ENCODE data around the gene PDE1A. TPM values are rescaled to one million over a fixed set of nuclear protein-coding genes. Genes with fewer than 3 reads are reported as not detected.

Gene PDE1A
- total RNA-seq, 1 experiment from 2014 or later: 41.1 TPM

DNA sequence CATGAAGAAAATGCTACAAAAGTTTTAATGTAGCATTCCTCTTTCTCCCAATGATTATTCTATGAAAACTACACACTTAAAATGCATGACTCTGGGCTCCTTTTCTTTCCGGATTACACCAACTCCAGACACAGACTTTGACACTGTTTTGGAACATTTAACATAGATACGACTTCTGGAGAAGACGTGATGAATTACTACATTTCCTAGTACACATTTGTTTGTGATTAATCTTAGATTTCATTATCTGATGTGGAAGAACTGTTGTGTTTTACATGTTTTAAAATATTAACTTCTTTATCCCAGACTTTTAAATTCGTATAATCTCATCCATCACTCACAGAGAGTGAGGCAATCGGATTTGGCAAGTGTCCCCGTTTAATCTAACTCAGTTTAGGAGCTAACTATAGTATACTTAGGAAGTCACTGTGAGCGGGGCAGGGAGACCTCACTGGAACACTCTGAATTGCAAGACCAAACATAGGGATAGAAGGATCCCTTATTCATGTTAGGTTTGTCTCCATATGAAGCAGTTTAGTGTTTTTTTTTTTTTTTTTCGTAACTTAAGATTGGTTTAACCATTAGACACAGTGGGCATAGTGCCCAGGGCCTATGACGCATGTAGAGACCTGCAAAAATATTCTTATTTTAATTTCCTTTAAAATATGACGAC lies 66.7 kb downstream of the PDE1A start:
- peak; percentile 93 for DNase-seq (ENCODE audit: extremely low read depth, low read depth)

- peak; percentile 90 for DNase-seq (ENCODE audit: extremely low read depth, low read depth)
These were observed 67.5 kb downstream of the PDE1A start for GRCh38 chr2:182359027-182359989.

DNA sequence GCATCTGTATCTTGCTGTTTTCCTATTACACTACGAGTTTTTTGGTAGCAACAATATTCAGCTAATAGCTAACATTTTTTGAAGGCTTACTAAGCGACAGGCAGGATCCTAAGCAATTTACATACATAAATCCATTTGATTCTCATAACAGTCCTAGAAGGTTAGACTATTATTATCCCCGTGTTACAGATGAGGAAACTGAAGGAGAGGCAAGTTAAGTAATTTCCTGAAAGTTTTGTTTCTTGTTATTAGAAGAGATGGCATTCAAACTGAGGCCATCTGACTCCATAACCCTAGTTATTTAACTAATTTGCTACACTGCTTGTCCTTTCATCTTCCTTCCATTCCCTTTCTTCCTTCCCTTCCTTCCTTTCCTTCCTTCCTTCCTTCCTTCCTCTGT lies 68.2 kb downstream of the PDE1A start:
- DNase-seq (ENCODE audit: extremely low read depth, low read depth): peak; percentile 47

GRCh38 chr2:182355815-182356214 lies 71.0 kb downstream of the PDE1A start:
- DNase-seq (ENCODE audit: extremely low read depth, low read depth): no peak

- no peak for DNase-seq (ENCODE audit: extremely low read depth, low read depth)
These were observed 75.4 kb downstream of the PDE1A start for GRCh38 chr2:182351427-182351826.

GRCh38 chr2:182349268-182349667 lies 77.6 kb downstream of the PDE1A start:
- no peak for DNase-seq (ENCODE audit: extremely low read depth, low read depth)

DNA sequence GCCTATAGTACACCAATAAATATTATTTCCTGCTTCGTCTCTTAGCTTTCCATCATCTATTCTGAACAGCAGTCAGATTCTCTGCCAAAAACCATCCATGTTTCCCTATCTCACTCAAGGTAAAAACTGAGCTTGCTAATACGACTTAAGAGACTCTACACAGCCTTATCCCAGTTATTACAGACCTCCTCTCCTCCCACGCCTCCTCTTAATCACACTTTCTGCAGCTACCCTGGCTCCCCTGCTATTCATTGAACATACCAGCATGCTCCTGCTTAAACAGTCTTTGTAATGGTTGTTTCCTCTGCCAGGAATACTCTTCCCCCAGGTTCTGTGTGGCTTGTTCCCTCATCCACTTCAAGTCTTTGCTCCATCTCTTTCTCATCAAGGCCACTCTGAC lies 81.5 kb downstream of the PDE1A start:
- no peak for DNase-seq (ENCODE audit: extremely low read depth, low read depth)

DNA sequence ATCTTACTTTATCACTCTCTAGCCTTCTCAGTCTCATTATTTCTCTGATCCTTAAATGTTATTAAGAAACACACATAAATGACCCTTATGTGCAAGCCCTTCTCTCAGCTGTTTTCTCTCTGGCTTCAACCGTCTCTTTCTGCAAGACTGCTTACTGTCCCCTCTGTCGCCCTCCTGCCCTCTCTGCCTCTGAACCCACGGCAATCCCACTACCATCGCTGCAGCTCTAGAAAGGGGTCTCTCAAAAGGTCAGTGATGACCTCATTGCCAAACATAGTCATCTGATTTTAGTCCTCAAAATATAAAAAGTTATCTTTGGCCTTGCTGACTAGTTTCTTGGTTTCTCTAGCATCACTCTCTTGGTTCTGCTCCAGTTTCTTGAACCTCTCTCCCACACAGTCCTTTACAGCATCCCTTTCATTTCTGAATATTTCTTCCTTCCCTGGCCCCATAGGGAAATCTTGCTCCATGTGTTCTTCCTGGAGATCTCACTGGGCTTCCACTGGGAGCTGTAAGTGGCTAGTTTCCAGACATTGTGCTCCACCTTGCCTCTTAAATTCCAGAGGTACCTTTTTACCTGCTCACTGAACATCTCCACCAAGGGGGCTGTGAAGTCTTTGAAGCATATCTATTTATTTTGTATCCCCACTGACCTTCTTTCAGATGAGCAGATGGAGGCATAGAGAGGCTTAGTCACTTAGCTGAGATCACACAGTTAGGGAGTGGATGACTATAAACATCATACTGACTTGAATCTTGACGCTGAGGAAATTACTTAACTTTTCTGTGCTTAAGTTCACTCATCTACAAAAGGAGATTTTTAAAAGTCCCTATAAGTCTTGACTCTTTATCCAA lies 96.2 kb downstream of the PDE1A start:
- DNase-seq (ENCODE audit: extremely low read depth, low read depth): no peak

GRCh38 chr2:182324665-182325064 lies 102.2 kb downstream of the PDE1A start:
- peak; percentile 79 for DNase-seq (ENCODE audit: extremely low read depth, low read depth)

GRCh38 chr2:182321096-182321495 lies 105.7 kb downstream of the PDE1A start:
- no peak for DNase-seq (ENCODE audit: extremely low read depth, low read depth)

GRCh38 chr2:182319556-182320505 lies 107.0 kb downstream of the PDE1A start:
- DNase-seq (ENCODE audit: extremely low read depth, low read depth): no peak

DNA sequence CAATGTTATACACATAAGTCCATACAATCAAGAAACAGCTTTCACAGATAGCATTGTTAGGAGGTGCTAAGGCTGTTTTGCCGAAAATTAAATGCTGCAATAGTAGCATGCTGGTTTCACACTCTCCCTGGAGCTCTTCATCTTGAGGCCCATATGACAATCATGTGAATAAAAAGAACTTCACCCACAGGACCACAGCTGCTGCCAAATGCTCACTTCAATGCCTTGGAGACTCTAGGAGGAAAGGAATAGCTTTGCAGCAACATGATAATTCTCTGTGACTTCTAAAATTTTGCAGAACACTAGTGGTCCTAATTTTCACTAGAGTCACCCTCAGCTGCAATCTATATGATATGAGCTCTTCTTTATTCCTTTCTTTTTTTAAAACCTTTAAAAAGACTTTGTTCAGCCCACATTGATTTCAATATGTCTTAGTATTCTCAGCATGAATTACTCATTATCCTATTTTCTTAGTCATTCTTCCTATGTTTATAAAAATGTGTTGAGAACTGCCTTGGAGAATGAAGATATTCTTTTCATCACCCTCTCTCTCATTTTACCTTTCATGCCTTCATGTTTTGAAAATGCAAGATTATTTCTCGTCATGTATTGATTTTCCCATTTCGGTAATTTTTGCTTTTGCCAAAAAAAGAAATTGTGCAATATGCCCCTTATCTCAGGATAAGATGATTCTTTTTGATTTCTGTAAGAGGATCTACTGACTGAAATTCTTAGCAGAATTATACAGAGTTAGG lies 108.2 kb downstream of the PDE1A start:
- no peak for DNase-seq (ENCODE audit: extremely low read depth, low read depth)

DNA sequence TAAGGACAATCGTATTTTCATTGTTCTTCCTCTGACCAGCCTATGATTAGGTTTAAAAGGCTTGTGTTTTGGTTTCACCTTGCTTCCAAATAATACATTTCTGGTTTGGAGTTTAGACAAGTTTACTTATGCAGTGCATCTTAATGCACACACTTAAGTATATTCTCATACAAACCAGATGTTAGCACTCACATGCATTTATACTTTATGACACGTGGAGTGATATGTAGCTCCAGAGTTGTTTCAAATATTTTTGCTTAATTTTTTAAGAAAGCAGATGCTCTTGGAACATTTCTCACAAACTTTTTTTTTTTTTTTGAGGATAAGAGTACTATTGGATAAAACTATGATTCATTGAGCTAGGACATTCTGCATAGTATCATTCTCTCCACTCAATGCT lies 109.9 kb downstream of the PDE1A start:
- no peak for DNase-seq (ENCODE audit: extremely low read depth, low read depth)

- DNase-seq (ENCODE audit: extremely low read depth, low read depth): no peak
These were observed 123.9 kb downstream of the PDE1A start for GRCh38 chr2:182302972-182303371.

- DNase-seq (ENCODE audit: extremely low read depth, low read depth): no peak
These were observed 124.7 kb downstream of the PDE1A start for GRCh38 chr2:182302174-182302573.

DNA sequence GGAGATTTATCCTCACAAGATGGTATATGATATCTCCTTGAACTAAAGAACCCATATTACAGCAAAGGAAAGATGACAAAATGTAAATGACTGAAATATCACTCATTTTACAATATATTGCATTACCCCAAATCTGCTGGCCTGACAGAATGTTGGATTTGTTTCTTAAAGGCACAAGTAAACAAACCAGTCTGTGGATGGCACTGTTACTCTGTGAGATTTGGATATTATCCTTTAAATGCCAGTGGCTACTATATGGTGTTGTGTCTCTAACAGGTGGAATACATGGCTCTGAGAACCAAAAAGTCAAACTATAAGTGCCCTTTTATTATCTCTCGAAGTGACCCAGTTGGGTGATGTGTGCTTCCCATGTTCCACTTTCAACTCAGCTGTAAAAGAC lies 125.7 kb downstream of the PDE1A start:
- DNase-seq (ENCODE audit: extremely low read depth, low read depth): no peak

GRCh38 chr2:182300608-182301007 lies 126.2 kb downstream of the PDE1A start:
- peak; percentile 22 for DNase-seq (ENCODE audit: extremely low read depth, low read depth)

DNA sequence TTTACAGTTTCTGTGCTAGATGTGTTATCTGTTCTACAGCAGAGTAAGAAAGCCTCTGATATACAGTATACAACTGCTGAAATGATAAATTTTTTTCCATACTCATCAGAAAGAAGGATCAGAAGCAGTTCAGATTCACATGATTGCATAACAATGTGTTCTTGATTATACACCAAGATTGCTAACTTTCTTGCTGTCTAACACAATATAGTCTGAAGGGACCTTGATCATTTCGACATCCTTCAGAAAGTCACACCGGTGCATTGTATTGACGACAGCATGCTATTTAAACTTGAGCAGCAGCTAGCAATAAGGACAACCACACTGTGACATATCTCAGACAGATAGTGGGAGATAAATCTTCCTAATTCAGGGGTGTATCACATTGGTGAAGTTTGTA lies 127.2 kb downstream of the PDE1A start:
- DNase-seq (ENCODE audit: extremely low read depth, low read depth): no peak

- DNase-seq (ENCODE audit: extremely low read depth, low read depth): no peak
These were observed 128.4 kb downstream of the PDE1A start for GRCh38 chr2:182298456-182298855.

Measured in NCI-H460 (cell line).